Measurements from ENCODE around the gene CHD1L.

- no peak for TF ChIP-seq POLR2AphosphoS5 (IDR thresholded peaks at IDR 0.05)
- TF ChIP-seq, protein P1, sequence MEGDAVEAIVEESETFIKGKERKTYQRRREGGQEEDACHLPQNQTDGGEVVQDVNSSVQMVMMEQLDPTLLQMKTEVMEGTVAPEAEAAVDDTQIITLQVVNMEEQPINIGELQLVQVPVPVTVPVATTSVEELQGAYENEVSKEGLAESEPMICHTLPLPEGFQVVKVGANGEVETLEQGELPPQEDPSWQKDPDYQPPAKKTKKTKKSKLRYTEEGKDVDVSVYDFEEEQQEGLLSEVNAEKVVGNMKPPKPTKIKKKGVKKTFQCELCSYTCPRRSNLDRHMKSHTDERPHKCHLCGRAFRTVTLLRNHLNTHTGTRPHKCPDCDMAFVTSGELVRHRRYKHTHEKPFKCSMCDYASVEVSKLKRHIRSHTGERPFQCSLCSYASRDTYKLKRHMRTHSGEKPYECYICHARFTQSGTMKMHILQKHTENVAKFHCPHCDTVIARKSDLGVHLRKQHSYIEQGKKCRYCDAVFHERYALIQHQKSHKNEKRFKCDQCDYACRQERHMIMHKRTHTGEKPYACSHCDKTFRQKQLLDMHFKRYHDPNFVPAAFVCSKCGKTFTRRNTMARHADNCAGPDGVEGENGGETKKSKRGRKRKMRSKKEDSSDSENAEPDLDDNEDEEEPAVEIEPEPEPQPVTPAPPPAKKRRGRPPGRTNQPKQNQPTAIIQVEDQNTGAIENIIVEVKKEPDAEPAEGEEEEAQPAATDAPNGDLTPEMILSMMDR (IDR thresholded peaks at IDR 0.05) = no peak
- no peak for TF ChIP-seq EP300 (IDR thresholded peaks at IDR 0.05)
Observed at GRCh38 chr1:147214325-147214724, 28.2 kb upstream of the CHD1L start.

All from gastroesophageal sphincter (tissue), 3 donors.